Measurements from ENCODE around the gene DSC1. TPM values are rescaled to one million over a fixed set of nuclear protein-coding genes. Genes with fewer than 3 reads are reported as not detected.

Gene DSC1
- total RNA-seq, 1 experiment from 2014 or later: not detected

- in situ Hi-C loops (cut with HindIII; ENCODE audit: low pct_unique_long_range_greater_than_20kb, low sequenced_read_pairs) (no loop called here), intact Hi-C loops (cut with micrococcal nuclease; ENCODE audit: unreplicated experiment) (no loop called here)
- no peak for TF ChIP-seq POLR2AphosphoS5 (IDR thresholded peaks at IDR 0.05; ENCODE audit: low read depth, low read length)
- TF ChIP-seq, protein P1, sequence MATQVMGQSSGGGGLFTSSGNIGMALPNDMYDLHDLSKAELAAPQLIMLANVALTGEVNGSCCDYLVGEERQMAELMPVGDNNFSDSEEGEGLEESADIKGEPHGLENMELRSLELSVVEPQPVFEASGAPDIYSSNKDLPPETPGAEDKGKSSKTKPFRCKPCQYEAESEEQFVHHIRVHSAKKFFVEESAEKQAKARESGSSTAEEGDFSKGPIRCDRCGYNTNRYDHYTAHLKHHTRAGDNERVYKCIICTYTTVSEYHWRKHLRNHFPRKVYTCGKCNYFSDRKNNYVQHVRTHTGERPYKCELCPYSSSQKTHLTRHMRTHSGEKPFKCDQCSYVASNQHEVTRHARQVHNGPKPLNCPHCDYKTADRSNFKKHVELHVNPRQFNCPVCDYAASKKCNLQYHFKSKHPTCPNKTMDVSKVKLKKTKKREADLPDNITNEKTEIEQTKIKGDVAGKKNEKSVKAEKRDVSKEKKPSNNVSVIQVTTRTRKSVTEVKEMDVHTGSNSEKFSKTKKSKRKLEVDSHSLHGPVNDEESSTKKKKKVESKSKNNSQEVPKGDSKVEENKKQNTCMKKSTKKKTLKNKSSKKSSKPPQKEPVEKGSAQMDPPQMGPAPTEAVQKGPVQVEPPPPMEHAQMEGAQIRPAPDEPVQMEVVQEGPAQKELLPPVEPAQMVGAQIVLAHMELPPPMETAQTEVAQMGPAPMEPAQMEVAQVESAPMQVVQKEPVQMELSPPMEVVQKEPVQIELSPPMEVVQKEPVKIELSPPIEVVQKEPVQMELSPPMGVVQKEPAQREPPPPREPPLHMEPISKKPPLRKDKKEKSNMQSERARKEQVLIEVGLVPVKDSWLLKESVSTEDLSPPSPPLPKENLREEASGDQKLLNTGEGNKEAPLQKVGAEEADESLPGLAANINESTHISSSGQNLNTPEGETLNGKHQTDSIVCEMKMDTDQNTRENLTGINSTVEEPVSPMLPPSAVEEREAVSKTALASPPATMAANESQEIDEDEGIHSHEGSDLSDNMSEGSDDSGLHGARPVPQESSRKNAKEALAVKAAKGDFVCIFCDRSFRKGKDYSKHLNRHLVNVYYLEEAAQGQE (IDR thresholded peaks at IDR 0.05; ENCODE audit: insufficient read depth in 1 of 2, low read depth in 2 of 2, low read length in 1 of 2): no peak
- TF ChIP-seq TCF7L2 (IDR thresholded peaks at IDR 0.05; ENCODE audit: low read depth, low read length): no peak
- TF ChIP-seq, protein P2, sequence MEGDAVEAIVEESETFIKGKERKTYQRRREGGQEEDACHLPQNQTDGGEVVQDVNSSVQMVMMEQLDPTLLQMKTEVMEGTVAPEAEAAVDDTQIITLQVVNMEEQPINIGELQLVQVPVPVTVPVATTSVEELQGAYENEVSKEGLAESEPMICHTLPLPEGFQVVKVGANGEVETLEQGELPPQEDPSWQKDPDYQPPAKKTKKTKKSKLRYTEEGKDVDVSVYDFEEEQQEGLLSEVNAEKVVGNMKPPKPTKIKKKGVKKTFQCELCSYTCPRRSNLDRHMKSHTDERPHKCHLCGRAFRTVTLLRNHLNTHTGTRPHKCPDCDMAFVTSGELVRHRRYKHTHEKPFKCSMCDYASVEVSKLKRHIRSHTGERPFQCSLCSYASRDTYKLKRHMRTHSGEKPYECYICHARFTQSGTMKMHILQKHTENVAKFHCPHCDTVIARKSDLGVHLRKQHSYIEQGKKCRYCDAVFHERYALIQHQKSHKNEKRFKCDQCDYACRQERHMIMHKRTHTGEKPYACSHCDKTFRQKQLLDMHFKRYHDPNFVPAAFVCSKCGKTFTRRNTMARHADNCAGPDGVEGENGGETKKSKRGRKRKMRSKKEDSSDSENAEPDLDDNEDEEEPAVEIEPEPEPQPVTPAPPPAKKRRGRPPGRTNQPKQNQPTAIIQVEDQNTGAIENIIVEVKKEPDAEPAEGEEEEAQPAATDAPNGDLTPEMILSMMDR (IDR thresholded peaks at IDR 0.05): no peak
- no peak for TF ChIP-seq SIN3A (IDR thresholded peaks at IDR 0.05; ENCODE audit: borderline replicate concordance, insufficient read depth, low read depth, low read length)
- Histone ChIP-seq H3K4me3 (ENCODE audit: low read depth in 2 of 2, low read length in 2 of 2) (no peak overlapping the region), H3K27me3 (ENCODE audit: control insufficient read depth, insufficient read depth, low read length) (no peaks in the 10 kb centered on the region), H3K9me3 (ENCODE audit: control insufficient read depth, insufficient read depth, low read depth, low read length) (no peaks in the 10 kb centered on the region), H3K27ac (ENCODE audit: low read length) (no peak overlapping the region), H3K4me1 (ENCODE audit: control insufficient read depth, insufficient read depth, low read length) (no peaks in the 10 kb centered on the region), H3K36me3 (ENCODE audit: control insufficient read depth, insufficient read depth, low read length) (no peaks in the 10 kb centered on the region)
- BruUV-seq (replicated peaks): no TSS peak
- no peak for ATAC-seq
- ChIA-PET CTCF (no interaction called here), POLR2A (no interaction called here)
- DNase-seq (ENCODE audit: low read depth, low spot score): no peak
Measured at GRCh38 chr18:31112804-31113203, 49.9 kb downstream of the DSC1 start.

GRCh38 chr18:31105733-31106132, 56.9 kb downstream of the DSC1 start:
- TF ChIP-seq SIN3A (IDR thresholded peaks at IDR 0.05; ENCODE audit: borderline replicate concordance, insufficient read depth, low read depth, low read length) (no peak), POLR2AphosphoS5 (IDR thresholded peaks at IDR 0.05; ENCODE audit: low read depth, low read length) (no peak), TCF7L2 (IDR thresholded peaks at IDR 0.05; ENCODE audit: low read depth, low read length) (no peak)
- TF ChIP-seq, protein P1 (IDR thresholded peaks at IDR 0.05; ENCODE audit: insufficient read depth in 1 of 2, low read depth in 2 of 2, low read length in 1 of 2): no peak
- TF ChIP-seq, protein P2 (IDR thresholded peaks at IDR 0.05): no peak
- Histone ChIP-seq H3K4me3 (ENCODE audit: low read depth in 2 of 2, low read length in 2 of 2) (no peak overlapping the region), H3K4me1 (ENCODE audit: control insufficient read depth, insufficient read depth, low read length) (no peaks in the 10 kb centered on the region), H3K36me3 (ENCODE audit: control insufficient read depth, insufficient read depth, low read length) (no peaks in the 10 kb centered on the region; the same call in 1 of the 2 replicates), H3K27me3 (ENCODE audit: control insufficient read depth, insufficient read depth, low read length) (0 out of 2 replicates have a peak, but pooled peaks cover 2% of the 10 kb centered on the region), H3K27ac (ENCODE audit: low read length) (no peak overlapping the region), H3K9me3 (ENCODE audit: control insufficient read depth, insufficient read depth, low read depth, low read length) (no peaks in the 10 kb centered on the region)
- no peak for ATAC-seq
- DNase-seq (ENCODE audit: low read depth, low spot score): no peak
- intact Hi-C loops (cut with micrococcal nuclease; ENCODE audit: unreplicated experiment) (no loop called here), in situ Hi-C loops (cut with HindIII; ENCODE audit: low pct_unique_long_range_greater_than_20kb, low sequenced_read_pairs) (no loop called here)
- no TSS peak for BruUV-seq (replicated peaks)
- ChIA-PET CTCF (interaction anchor here (0.7 kb wide), 1 partner anchor 10 kb away, joined by 3 read pairs; no protein-coding TSS in a partner anchor), POLR2A (no interaction called here)

Data from Panc1 (cell line).